Stimulated activated CD4-positive, alpha-beta T cell treated with anti-CD3 and anti-CD28 coated beads, Interleukin-4, amount 100 ng/mL, for 48 hours (primary cell): ENCODE measurements around the gene TTLL9.

Source experiments
- DNase-seq, 2 donors: peaks; one replicate each; pipeline ENCODE4 v3.0.0-alpha.2; 2020; ENCODE audit warnings: low read depth in 2 of 2

The TTLL9 gene

GRCh38 chr20:31859266-31859997, 11.0 kb upstream of the TTLL9 start:
- no peak for DNase-seq

GRCh38 chr20:31859998-31860380, 10.4 kb upstream of the TTLL9 start:
- DNase-seq = no peak

- no peak for DNase-seq
These were observed 9.9 kb upstream of the TTLL9 start for GRCh38 chr20:31860390-31861134.

GRCh38 chr20:31861135-31861384, 9.4 kb upstream of the TTLL9 start:
- no peak for DNase-seq

GRCh38 chr20:31861385-31862156, 8.9 kb upstream of the TTLL9 start:
- peak; percentile 50 to 63 for DNase-seq

GRCh38 chr20:31862157-31862470, 8.3 kb upstream of the TTLL9 start:
- DNase-seq = no peak

- no peak for DNase-seq
These were observed 7.9 kb upstream of the TTLL9 start for GRCh38 chr20:31862506-31862905.

GRCh38 chr20:31863296-31864085, 6.9 kb upstream of the TTLL9 start:
- no peak for DNase-seq

GRCh38 chr20:31864521-31865400, 5.7 kb upstream of the TTLL9 start:
- no peak for DNase-seq

- no peak for DNase-seq
These were observed 4.2 kb upstream of the TTLL9 start for GRCh38 chr20:31866221-31866620.

GRCh38 chr20:31868853-31869672, 1.4 kb upstream of the TTLL9 start:
- no peak for DNase-seq

GRCh38 chr20:31869673-31869941, 827 bp upstream of the TTLL9 start:
- no peak for DNase-seq

- DNase-seq = no peak
These were observed 538 bp downstream of the TTLL9 start for GRCh38 chr20:31870726-31871617.

- DNase-seq = no peak
These were observed 1.2 kb downstream of the TTLL9 start for GRCh38 chr20:31871618-31871954.

- no peak for DNase-seq
These were observed 2.0 kb downstream of the TTLL9 start for GRCh38 chr20:31872406-31872805.

- no peak for DNase-seq
These were observed 5.2 kb downstream of the TTLL9 start for GRCh38 chr20:31875671-31876070.

- DNase-seq = no peak
These were observed 7.2 kb downstream of the TTLL9 start for GRCh38 chr20:31877684-31878083.

GRCh38 chr20:31879143-31879987, 8.9 kb downstream of the TTLL9 start:
- DNase-seq = peak; percentile 78 to 84

- no peak for DNase-seq
These were observed 11.5 kb downstream of the TTLL9 start for GRCh38 chr20:31881945-31882344.
